ACC112 (cell line): ENCODE results near the gene AMN.
"Not testable (repeated sequence)": the region's sequence is repeated elsewhere in the genome, so short reads cannot be mapped to it uniquely, and the experiment has no call there.

Source experiments
- H2AFZ ChIP-seq: fragments of 200-600 bp; sonication (generic); one replicate; pipeline ENCODE4 v1.6.0; 2017; ENCODE audit warnings: antibody characterized with exemption, low read length; ENCODE audit not compliant: unreplicated experiment
- H3K27ac ChIP-seq: fragments of 200-600 bp; sonication (generic); 2 replicates; pipeline ENCODE4 v1.5.1; 2014; ENCODE audit warnings: low read depth, mild to moderate bottlenecking, antibody characterized with exemption, low read length, moderate library complexity
- H3K27me3 ChIP-seq: fragments of 200-600 bp; sonication (generic); 2 replicates; pipeline ENCODE4 v1.6.1; 2014; ENCODE audit warnings: mild to moderate bottlenecking, antibody characterized with exemption, low read length, moderate library complexity, mixed read lengths; ENCODE audit not compliant: insufficient read depth
- H3K36me3 ChIP-seq: fragments of 200-600 bp; sonication (generic); 2 replicates; pipeline ENCODE4 v1.6.1; 2016; ENCODE audit warnings: mild to moderate bottlenecking, antibody characterized with exemption, low read length, moderate library complexity, mixed read lengths; ENCODE audit not compliant: insufficient read depth
- H3K4me1 ChIP-seq: fragments of 200-600 bp; sonication (generic); one replicate; pipeline ENCODE4 v1.6.1; 2016; ENCODE audit warnings: low read length, mixed read lengths; ENCODE audit not compliant: insufficient read depth, unreplicated experiment, control insufficient read depth
- H3K4me3 ChIP-seq: fragments of 200-600 bp; sonication (generic); 2 replicates; pipeline ENCODE4 v1.5.1; 2014; ENCODE audit warnings: mild to moderate bottlenecking, low read depth, low read length
- H3K79me2 ChIP-seq: fragments of 200-600 bp; sonication (generic); one replicate; pipeline ENCODE4 v1.6.0; 2016; ENCODE audit warnings: low read length; ENCODE audit not compliant: control insufficient read depth, unreplicated experiment, insufficient read depth

AMN gene

GRCh38 chr14:102885737-102886447 is 36.6 kb upstream of the AMN start:
- Histone ChIP-seq H3K27me3 (no peaks in the 10 kb centered on the region), H3K27ac (no peak overlapping the region), H3K36me3 (0 out of 2 replicates have a peak, but pooled peaks cover 4% of the 10 kb centered on the region), H3K4me1 (no peaks in the 10 kb centered on the region), H3K79me2 (no peaks in the 10 kb centered on the region), H2AFZ (no peak overlapping the region), H3K4me3 (no peak overlapping the region)

DNA sequence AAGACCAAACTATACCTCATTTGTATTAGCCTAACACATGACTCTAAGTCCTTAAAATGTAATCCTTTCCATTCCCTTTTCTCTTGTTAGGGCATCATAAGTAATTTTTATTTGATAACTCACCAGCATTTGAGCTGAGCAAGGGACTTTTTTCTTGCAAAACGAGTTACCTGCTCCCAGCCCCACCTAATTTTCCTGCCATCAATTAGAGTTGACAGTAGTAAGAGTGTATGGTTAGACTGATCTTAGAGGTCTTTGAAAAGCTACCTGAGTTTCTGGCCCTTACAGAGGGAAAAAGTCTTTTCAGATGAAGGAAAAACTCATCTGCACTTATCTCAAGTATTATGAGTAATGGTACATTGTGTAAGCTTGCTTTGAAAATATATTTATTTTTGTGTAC is 33.7 kb upstream of the AMN start:
- H2AFZ ChIP-seq = no peak overlapping the region
- H3K4me3 ChIP-seq = no peak overlapping the region
- H3K27ac ChIP-seq = no peak overlapping the region
- H3K4me1 ChIP-seq = peaks cover 17% of the 10 kb centered on the region
- H3K79me2 ChIP-seq = no peaks in the 10 kb centered on the region
- no peaks in the 10 kb centered on the region for H3K27me3 ChIP-seq
- 0 out of 2 replicates have a peak, but pooled peaks cover 4% of the 10 kb centered on the region for H3K36me3 ChIP-seq

- peaks cover 23% of the 10 kb centered on the region for H3K4me1 ChIP-seq
- no peaks in the 10 kb centered on the region for H3K27me3 ChIP-seq
- H3K36me3 ChIP-seq = 0 out of 2 replicates have a peak, but pooled peaks cover 4% of the 10 kb centered on the region
- no peaks in the 10 kb centered on the region for H3K79me2 ChIP-seq
- no peak overlapping the region for H2AFZ ChIP-seq
- no peak overlapping the region for H3K27ac ChIP-seq
- no peak overlapping the region for H3K4me3 ChIP-seq
These were observed 32.8 kb upstream of the AMN start for GRCh38 chr14:102889615-102890014.

DNA sequence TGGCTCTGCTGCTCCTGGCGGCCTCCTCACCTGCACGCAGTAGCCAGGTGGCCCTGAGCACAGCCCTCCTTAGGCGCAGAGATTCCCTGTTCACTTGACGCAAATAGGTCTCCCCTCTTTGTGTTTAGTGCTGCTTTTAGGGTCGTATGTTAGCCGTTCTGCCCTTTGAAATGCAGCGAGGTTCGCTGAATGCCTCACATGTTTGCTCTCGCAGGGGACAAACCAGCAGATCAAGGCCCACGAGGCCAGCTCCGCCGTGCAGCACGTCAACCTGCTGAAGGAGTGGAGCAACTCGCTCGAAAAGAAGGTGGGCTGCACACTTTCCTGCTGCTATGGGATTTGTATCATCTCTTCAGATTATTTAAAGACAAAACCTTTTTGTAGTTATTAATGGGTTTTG is 31.4 kb upstream of the AMN start:
- H3K27me3 ChIP-seq = no peaks in the 10 kb centered on the region
- no peaks in the 10 kb centered on the region for H3K79me2 ChIP-seq
- H3K4me1 ChIP-seq = peaks cover 23% of the 10 kb centered on the region
- H3K36me3 ChIP-seq = no peaks in the 10 kb centered on the region
- no peak overlapping the region for H3K27ac ChIP-seq
- H3K4me3 ChIP-seq = no peak overlapping the region
- no peak overlapping the region for H2AFZ ChIP-seq

DNA sequence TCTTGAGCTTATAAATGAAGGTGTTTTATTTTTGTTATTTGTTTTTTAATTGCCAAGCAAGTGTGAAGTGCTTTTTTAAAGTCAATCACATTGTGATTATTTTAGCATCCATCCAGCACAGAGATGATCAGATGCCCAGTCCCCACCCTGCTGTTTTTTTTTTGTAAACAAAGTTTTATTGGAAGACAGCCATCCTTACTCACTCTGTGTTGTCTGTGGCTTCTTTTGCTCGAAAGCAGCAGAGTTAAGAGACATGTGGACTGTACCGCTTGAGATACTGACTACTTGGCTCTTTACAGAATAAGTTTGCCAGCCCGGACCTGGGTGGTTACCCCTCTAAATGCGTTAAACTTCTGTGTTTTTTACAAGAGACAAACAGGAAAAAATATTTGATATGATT is 30.9 kb upstream of the AMN start:
- Histone ChIP-seq H3K4me3 (no peak overlapping the region), H3K4me1 (peaks cover 23% of the 10 kb centered on the region), H3K27ac (no peak overlapping the region), H3K36me3 (no peaks in the 10 kb centered on the region), H2AFZ (no peak overlapping the region), H3K27me3 (no peaks in the 10 kb centered on the region), H3K79me2 (no peaks in the 10 kb centered on the region)

DNA sequence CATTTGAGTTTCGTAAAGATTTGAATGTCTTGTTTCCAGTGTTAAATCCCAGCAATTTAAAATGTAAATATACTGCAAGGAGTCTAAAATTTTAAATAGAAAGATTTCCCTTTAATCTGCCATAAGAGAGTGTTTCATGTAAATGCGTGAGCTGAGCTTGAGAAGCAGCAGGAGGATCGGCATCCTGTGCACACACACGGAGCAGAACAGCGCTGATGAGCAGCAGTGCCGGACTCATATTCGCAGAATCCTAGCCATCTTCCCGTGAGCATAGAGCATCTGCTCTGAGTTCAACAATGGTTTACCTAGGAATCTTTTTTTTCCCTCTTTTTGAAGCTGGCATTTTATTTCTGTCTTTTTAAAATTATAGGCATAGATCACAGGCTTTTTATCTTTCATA is 29.8 kb upstream of the AMN start:
- Histone ChIP-seq H3K4me3 (no peak overlapping the region), H3K27me3 (no peaks in the 10 kb centered on the region), H3K4me1 (peaks cover 23% of the 10 kb centered on the region), H3K27ac (no peak overlapping the region), H3K36me3 (no peaks in the 10 kb centered on the region), H2AFZ (no peak overlapping the region), H3K79me2 (no peaks in the 10 kb centered on the region)

DNA sequence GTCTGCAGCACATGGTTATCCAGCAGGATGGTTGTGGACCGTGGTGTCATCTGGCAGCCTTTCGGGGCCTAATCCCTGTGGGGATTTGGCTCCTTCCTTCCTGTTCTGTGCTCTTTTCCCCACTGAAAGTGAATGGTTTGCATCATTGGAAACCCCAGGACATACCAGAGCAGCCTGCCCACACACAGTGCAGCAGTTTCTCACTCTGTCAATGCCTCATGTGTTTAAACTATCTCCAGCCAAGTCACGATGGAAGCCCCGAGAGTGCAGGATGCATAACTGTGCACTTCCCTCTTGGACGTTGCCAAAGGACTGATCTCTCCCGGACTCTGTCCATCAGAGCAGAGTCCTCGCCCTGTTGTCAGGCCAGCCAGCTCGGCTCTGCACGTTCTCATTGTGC is 29.0 kb upstream of the AMN start:
- Histone ChIP-seq H2AFZ (no peak overlapping the region), H3K4me1 (peaks cover 23% of the 10 kb centered on the region), H3K79me2 (no peaks in the 10 kb centered on the region), H3K4me3 (no peak overlapping the region), H3K27ac (peak overlapping the region; percentile 33; the same call in 1 of the 2 replicates), H3K36me3 (no peaks in the 10 kb centered on the region), H3K27me3 (no peaks in the 10 kb centered on the region)

DNA sequence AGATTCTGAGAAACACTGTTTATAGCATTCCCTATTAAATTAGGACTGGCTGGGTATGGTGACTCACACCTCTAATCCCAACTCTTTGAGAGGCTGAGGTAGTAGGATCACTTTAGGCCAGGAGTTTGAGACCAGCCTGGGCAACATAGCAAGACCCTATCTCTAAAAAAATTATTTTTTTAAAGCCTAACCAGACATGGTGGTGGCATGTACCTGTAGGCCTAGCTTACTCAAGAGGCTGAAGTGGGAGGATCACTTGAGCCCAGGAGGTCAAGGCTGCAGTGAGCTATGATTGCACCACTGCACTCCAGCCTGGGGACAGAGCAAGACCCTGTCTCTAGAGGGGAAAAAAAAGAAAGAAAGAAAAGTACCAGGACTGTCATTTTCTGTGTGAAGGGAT is 25.7 kb upstream of the AMN start:
- peaks cover 18% of the 10 kb centered on the region for H3K4me1 ChIP-seq
- not testable (repeated sequence) for H2AFZ ChIP-seq, H3K27me3 ChIP-seq, H3K27ac ChIP-seq, H3K36me3 ChIP-seq, H3K79me2 ChIP-seq, H3K4me3 ChIP-seq

DNA sequence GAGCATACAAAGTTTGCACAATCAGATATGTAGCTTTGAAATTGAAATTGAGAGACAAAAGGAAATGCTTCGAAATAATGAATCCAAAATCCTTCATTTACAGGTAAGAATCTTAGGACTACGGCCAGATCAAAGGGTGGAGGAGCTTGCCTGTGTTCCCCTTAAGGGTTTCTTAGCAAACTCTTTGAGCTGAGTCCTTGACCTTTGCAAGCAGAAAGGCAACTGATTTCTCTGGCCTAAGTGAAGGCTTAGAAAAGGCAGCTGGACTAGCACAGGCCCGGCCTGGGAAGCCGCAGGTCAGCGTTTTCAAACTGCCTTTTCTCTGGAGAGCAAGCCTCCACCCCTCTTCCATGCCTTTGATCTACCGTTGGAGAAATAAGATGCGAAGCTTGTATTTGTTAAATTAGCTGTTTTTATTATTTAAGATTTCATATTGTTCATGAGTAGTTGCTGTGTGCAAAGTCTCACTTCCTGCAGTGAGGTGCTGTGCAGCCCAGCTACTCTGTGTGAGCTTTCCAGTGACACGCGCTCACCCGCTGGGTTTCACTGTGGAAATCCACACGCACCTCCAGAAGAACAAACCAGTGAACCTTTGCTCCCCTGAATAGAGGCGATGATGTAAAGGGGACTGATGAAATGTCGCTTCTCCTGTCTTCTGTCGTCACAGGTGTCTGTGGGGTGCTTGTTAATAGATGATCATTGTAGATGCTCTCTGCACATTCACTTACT is 25.0 kb upstream of the AMN start:
- Histone ChIP-seq H3K27me3 (no peaks in the 10 kb centered on the region), H3K4me1 (peaks cover 15% of the 10 kb centered on the region), H3K4me3 (no peak overlapping the region), H3K36me3 (no peaks in the 10 kb centered on the region), H3K27ac (no peak overlapping the region), H3K79me2 (no peaks in the 10 kb centered on the region), H2AFZ (no peak overlapping the region)

DNA sequence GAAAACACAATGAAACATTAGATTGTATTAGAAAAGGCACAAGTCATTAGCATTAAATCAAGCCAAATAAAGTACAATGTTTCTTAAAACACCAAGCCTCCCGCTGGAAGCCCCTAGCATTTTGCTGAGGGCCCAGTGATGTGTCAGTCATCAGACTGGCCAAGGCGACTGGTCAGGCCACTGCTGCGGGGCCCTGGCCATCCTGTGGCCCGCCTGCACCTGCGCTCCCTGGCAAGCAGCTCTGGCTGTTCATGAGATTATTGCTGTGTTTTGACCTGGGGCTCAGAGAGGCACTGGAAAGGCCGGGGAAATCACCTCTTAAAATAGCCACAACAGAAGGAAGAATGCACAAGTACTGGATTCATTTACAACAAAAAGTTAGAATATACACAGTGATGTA is 24.2 kb upstream of the AMN start:
- H3K79me2 ChIP-seq = no peaks in the 10 kb centered on the region
- no peak overlapping the region for H3K4me3 ChIP-seq
- H3K4me1 ChIP-seq = peaks cover 10% of the 10 kb centered on the region
- H2AFZ ChIP-seq = no peak overlapping the region
- H3K36me3 ChIP-seq = no peaks in the 10 kb centered on the region
- no peaks in the 10 kb centered on the region for H3K27me3 ChIP-seq
- no peak overlapping the region for H3K27ac ChIP-seq
